ENCODE results near the gene MAP6.

The MAP6 gene

DNA sequence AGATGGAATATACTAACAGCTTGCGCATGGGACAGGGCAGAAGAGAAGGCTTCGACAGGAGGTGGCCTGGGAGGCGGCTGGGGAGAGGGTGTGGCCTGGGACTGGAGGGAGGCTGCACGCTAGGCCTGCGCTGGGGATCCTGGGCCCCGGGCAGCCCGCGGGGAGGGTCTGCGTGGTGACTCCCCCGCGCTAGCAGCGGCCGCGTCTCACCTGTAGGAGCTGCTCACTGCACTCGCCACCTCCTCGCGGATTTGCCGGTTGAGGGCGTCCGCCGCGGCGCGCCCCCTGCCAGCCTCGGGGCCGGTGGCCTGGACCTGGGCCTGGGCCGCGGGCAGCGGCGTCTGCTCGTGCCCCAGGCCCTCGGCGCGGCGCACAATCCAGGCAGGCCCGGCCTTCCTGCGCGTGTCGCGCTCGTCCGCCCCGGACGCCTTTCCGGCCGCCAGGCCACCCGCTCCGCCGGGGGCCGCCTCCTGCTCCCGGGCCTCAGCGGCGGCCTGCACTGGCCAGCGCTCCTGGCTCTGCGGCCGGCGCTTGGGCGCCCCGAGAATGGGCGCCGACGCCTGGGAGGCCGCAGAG is 1.5 kb downstream of the MAP6 start:
- no peak for DNase-seq (ENCODE audit: low spot score)
- TF ChIP-seq, protein P1, sequence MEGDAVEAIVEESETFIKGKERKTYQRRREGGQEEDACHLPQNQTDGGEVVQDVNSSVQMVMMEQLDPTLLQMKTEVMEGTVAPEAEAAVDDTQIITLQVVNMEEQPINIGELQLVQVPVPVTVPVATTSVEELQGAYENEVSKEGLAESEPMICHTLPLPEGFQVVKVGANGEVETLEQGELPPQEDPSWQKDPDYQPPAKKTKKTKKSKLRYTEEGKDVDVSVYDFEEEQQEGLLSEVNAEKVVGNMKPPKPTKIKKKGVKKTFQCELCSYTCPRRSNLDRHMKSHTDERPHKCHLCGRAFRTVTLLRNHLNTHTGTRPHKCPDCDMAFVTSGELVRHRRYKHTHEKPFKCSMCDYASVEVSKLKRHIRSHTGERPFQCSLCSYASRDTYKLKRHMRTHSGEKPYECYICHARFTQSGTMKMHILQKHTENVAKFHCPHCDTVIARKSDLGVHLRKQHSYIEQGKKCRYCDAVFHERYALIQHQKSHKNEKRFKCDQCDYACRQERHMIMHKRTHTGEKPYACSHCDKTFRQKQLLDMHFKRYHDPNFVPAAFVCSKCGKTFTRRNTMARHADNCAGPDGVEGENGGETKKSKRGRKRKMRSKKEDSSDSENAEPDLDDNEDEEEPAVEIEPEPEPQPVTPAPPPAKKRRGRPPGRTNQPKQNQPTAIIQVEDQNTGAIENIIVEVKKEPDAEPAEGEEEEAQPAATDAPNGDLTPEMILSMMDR (IDR thresholded peaks at IDR 0.05; ENCODE audit: extremely low read depth, insufficient read depth, missing control alignments) = no peak
- in situ Hi-C loops (cut with MboI; ENCODE audit: low pct_unique_long_range_greater_than_20kb, low sequenced_read_pairs, unreplicated experiment) = no loop called here

DNA sequence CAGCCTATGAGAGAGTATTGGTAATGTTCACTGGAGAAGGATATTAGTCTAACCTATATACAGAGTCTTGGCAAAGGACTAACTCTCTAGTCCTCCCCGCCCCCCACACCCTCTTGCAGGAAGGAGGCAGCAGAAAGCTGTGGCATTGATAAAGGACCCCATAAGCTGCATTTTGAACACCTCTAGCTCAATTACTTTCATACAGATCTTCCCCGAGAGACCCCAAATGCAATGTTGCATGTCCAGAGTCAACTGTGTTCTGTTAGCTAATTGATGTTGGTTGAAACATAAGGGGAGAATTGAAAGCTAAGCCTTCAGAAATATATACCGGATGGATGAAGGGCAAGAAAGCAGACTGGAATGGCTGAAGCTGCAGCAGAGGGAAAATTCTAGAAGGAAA is 2.8 kb downstream of the MAP6 start:
- in situ Hi-C loops (cut with MboI; ENCODE audit: low pct_unique_long_range_greater_than_20kb, low sequenced_read_pairs, unreplicated experiment) = no loop called here
- TF ChIP-seq, protein P1 (IDR thresholded peaks at IDR 0.05; ENCODE audit: extremely low read depth, insufficient read depth, missing control alignments) = no peak
- no peak for DNase-seq (ENCODE audit: low spot score)

DNA sequence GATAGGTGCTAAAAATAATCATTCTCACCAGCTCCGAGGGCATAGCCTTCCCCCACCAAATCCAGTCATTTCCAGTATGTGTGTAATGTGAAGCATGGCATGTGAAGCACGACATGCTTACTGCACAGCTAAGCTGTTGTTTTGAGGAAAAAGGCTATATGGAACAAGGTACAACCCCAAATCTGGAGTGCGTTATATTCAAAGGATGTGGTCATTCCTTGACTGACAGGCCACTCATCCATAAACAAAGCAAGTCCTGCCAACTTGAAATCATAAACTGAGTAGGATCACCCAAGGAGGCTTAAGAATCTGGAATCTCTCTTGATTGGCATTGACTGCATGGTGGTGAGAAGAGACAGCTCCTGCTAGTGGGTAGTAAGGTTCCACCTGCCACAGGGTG is 3.7 kb downstream of the MAP6 start:
- DNase-seq (ENCODE audit: low spot score) = no peak
- TF ChIP-seq, protein P1 (IDR thresholded peaks at IDR 0.05; ENCODE audit: extremely low read depth, insufficient read depth, missing control alignments) = no peak
- in situ Hi-C loops (cut with MboI; ENCODE audit: low pct_unique_long_range_greater_than_20kb, low sequenced_read_pairs, unreplicated experiment) = no loop called here

DNA sequence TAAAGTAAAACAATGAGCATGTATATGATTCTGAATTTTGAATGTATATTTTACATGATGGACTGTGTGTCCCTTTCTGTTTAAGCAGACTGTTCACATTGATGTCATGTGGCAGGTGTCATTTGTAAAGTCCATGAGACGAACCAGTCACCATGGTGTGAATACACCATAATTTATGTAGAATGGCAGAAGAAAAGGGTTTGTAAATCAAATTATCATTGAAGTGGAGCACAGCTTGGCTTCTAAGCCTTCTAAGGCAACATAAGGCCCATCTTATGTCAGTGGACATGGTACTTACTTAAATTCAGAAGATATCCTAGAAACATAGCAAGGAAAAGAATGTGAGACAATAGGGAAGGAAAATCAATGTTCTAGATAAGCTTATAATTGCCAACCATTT is 4.4 kb downstream of the MAP6 start:
- in situ Hi-C loops (cut with MboI; ENCODE audit: low pct_unique_long_range_greater_than_20kb, low sequenced_read_pairs, unreplicated experiment) = no loop called here
- no peak for DNase-seq (ENCODE audit: low spot score)
- TF ChIP-seq, protein P1 (IDR thresholded peaks at IDR 0.05; ENCODE audit: extremely low read depth, insufficient read depth, missing control alignments) = no peak

DNA sequence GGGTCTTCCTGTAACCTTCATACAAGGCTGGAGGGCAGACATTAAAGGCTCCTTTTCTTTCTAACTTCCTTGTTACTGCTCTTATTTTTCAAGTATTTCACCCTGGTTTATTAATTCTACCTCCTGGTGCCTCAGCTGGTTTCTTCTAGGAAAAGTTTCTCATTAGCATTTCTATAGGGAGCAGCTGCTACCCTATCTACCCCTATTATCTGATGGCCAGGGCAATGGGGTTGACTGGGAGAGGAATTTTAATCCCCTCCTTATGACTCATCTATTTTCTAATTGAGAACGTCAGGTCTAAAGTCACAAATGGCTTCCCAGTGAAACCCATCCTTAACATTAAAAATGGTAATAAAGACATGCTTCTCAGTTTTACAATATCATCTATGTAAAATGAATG is 5.0 kb downstream of the MAP6 start:
- TF ChIP-seq, protein P1 (IDR thresholded peaks at IDR 0.05; ENCODE audit: extremely low read depth, insufficient read depth, missing control alignments) = no peak
- in situ Hi-C loops (cut with MboI; ENCODE audit: low pct_unique_long_range_greater_than_20kb, low sequenced_read_pairs, unreplicated experiment) = no loop called here
- DNase-seq (ENCODE audit: low spot score) = no peak

DNA sequence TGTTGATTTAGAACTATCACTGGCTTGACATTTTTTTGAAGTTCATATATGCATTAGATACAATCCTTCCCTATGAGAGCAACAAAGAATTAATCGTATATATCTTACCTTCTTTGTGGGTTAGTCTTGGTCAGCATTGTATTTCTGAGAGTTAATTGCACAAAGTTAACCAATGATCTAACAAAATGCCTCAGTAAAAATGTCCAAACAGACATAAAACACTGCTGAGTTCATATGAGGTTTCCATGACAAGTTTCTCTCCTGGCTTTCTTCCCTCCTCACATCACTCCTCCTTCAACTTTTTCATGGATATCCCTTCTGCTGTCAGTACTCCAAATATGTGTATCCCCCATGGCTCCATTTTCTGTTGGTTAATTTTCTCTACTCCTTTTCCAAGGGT is 9.0 kb downstream of the MAP6 start:
- DNase-seq (ENCODE audit: low spot score) = no peak
- TF ChIP-seq, protein P1 (IDR thresholded peaks at IDR 0.05; ENCODE audit: extremely low read depth, insufficient read depth, missing control alignments) = no peak
- in situ Hi-C loops (cut with MboI; ENCODE audit: low pct_unique_long_range_greater_than_20kb, low sequenced_read_pairs, unreplicated experiment) = no loop called here

Data from GM13977 (cell line).